HG03135 (cell line): ENCODE results near the gene CDC45.
A peak's percentile ranks its signal among the peaks of the same experiment; 100 is the strongest.

ENCODE experiments used
- ATAC-seq: cut with Tn5 transposase; IDR thresholded peaks from one replicate; pipeline ENCODE4 v1.9.1; 2021; ENCODE audit warnings: mild to moderate bottlenecking, moderate library complexity; ENCODE audit not compliant: unreplicated experiment

The CDC45 gene

DNA sequence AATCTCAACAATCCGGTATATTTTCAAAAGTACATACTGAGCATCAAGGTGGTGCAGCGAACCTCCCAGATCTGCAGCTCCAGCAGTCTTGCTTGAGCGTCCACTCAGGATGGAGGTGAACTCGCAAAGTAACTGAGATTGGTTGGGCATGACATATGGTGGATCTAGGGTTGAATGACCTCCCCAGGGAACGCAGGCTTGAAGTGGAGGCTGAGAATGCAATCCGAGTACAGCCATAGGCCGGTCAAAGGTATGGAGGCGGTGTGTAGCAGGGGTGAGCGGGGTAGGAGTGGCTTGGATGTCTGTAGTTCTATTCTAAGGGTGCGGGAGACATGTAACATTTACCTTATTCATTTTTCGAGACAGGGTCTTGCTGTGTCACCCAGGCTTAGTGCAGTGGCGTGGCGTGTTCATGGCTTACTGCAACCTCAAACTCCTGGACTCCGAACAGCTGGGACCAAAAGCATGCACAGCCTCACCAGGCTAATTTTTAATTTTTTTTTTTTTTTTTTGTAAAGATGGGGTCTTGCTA, 31.6 kb upstream of the CDC45 start:
- peak; percentile 45 for ATAC-seq

DNA sequence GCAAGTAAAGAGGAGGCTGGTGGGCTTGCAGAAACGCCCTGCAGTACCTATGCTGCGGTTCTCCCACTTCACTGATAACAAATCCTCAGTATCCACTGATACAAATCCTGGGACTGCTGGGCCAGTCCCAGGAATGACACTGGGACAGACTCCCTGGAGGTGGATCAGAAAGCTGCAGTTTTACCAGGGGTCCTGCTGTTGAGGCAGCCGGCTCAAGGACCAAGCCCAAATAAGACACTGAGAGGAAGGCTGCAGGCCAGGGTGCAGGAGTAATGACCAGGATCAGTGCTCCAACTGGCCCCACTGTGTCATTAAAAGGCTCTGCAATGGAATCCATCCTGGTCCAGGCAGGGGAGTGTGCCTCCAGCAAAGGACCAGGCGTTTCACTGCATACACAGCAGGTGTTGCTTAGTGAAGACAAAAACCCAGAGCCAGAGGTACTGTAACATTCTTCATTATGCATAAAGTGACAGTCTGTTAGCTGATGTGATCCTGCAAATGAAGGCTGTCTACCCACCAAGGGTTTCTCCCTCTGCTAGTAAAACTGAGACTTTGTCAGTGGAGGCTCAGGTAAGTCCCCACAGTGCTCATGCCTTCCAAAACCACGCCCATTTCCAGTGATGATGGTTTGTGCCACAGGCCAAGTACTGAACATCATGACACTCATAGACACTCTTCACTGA, 30.8 kb upstream of the CDC45 start:
- no peak for ATAC-seq

GRCh38 chr22:19449422-19449767, 30.3 kb upstream of the CDC45 start:
- no peak for ATAC-seq

GRCh38 chr22:19450363-19451175, 29.2 kb upstream of the CDC45 start:
- ATAC-seq: no peak

DNA sequence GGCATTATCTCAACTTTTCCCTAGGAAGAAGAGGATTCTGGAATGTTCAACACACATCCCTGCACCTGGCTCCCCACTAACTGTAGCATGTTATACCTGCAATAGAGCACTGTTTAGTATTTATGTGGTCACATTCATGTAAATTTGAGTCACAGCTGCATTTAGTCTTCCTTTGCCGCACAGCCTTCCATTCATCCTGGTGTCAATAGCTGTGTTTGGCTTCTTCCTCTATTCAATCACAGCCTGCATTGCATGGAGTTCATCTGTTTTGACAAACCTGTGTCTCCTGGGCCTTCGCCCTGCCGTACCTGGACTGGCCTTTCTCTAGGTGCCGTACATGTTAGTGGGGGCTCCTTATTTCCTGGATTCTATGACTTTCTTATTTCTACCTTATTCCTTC, 28.1 kb upstream of the CDC45 start:
- no peak for ATAC-seq

DNA sequence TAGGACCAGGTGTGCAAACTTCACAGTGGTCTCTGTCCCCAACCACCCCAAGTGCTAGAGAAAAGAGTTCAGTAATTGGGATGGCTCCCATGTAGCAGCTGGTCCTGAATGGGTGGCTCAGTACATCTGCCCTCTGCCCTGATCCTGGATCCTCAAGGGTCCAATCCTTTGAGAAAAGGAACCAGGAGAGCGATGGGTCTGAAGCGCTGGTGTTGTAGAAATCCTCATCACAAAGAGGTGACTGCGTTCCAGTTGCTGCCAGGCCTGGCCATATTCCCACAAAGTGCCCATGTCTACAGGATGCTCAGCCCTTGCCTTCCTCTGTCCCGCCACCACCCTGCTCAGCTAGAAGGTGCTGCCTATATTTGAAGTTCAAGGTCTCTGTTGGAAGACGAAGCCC, 26.0 kb upstream of the CDC45 start:
- ATAC-seq: no peak

DNA sequence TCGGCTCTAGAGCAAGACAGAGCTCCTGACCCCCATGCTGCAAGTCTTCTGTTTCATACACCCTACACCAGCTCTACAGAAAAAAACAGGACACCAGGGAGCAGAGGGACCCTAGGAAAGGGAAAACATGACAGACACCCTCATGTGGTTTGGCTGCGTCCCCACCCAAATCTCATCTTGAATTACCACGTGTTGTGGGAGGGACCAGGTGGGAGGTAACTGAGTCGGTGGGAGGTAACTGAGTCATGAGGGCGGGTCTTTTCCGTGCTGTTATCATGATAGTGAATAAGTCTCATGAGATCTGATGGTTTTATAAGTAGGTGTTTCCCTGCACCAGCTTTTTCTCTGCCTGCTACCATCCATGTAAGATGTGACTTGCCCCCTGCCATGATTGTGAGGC, 25.6 kb upstream of the CDC45 start:
- ATAC-seq: no peak

GRCh38 chr22:19455033-19455432, 24.7 kb upstream of the CDC45 start:
- no peak for ATAC-seq

- ATAC-seq: no peak
Observed at GRCh38 chr22:19455585-19456370, 23.9 kb upstream of the CDC45 start.

- ATAC-seq: no peak
Observed at GRCh38 chr22:19456541-19456940, 23.2 kb upstream of the CDC45 start.

DNA sequence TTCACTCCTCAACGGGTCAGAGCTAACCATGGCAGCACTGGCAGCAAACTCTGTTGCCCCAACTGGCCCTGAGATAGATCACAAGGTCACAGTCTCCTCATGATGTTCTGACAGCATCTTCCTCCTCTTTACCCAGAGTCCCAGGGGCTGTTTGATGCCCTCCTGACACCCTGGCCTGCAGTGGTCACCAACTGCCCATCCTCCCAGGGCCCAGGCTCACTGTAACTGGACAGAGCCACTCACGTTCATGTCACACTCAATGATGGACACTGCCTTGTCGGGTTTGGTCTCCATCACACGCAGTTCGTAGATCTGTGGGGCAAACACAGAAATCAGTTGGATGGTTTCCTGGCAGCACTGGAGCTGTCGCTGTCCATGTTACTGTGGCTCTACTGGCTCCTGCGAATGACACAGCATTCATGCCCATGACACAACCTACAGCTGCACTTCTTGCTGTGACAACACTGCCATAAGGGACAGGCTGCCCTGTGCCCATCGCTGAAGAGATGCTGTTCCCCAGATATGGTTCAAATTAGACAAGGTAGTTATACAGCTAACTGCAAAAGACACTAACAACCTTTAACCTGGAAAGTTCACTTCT, 21.8 kb upstream of the CDC45 start:
- ATAC-seq: no peak

DNA sequence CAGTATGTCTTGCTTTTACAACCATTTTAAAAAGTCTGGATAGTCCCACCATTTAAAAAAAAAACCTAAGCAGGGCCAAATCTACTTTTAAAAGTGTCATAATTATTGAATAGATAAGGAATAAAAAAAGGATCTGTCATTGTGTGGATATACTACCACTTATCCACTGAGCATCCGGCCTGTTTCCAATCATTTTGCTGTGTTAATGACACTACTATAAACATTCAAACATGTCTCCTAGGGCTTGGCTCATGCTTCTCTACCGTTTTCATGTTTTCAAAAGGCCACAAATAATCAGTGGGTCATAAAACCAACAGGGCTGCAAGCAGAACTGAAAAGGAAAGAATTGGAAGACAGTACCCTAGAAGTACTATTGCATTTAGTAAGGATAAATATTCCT, 19.7 kb upstream of the CDC45 start:
- no peak for ATAC-seq

DNA sequence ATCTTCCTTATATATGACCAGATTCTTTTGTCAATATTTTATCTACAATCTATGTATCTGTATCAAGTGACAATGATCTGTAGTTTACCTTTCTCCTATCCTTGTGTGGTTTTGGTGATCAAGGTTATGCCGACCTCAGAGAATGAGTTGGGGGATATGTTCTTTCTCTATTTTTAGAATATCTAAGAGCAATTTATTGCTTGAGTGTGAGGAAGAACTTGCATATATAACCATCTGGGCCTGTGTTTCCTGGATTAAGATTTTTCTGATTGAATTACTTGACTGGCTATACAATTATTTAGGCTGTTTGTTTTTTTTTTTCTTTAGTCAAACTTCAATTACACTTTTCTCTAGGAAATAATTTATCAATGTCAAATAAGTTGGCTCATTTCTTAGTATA, 18.2 kb upstream of the CDC45 start:
- ATAC-seq: no peak

- no peak for ATAC-seq
Observed at GRCh38 chr22:19463008-19463407, 16.7 kb upstream of the CDC45 start.

DNA sequence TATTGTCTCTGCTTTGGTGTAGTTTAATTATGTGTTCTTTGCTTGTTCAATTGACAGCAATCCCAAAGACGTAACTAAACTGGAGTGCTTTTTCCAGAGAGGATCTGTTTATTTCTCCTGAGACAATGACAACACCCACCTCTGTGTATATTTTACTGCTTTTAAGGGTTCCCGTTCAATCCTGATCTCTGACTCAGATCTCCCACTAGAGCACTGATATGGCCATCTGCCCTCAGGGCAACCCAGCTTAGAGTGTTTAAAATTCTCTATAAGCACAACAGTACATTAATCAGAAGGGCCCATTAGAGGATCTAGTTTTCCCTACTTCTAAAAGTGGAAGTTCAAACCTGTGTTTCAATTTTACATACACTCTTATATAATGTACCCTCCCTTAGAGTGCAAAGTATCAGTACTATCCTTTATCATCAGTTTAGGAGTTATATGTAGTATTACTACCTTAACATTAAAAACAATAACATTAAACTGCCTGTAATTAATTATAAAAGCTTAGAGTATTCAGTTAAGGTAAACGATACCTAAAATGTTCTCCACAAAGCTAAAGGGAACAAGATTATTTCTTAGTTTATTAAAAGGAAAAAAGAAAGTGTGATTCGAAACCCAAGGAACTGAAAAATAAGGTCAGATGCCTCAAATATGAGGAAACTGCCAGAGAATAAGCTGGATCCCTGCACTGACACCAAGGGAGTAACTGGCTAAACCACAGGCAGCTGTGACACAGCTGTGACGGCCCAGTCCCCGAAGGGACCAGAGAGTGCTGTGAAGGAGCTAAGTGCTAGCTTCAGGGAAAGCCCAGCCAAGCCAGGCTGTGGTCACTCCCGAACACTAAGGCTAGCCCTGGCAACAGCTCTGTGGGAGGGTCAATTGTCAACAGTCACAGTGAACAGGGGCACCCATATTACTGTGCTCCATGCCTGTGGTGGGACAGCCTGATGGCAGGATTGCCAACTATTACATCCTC, 15.9 kb upstream of the CDC45 start:
- no peak for ATAC-seq

DNA sequence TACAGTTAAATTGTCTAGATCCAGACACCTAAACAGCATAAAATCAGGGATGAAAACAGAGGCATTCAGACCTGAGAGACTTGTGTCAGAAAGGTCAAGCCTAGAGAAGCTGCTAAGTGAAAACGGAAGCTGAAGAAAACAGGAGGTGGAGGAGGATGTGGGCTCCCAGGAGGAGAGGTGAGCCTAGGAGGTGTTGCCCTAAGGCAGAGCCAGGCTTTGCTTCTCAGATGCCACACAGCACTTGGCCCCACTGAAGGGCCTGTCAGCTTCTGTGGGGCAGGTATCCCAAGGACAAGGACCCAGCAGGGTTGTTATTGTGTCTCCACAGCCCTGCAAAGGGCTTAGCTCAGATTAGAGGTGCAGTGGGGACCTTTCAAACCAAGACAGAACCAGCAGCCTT, 15.2 kb upstream of the CDC45 start:
- ATAC-seq: no peak

- ATAC-seq: no peak
Observed at GRCh38 chr22:19464975-19465374, 14.7 kb upstream of the CDC45 start.

GRCh38 chr22:19466126-19466716, 13.5 kb upstream of the CDC45 start:
- ATAC-seq: no peak

DNA sequence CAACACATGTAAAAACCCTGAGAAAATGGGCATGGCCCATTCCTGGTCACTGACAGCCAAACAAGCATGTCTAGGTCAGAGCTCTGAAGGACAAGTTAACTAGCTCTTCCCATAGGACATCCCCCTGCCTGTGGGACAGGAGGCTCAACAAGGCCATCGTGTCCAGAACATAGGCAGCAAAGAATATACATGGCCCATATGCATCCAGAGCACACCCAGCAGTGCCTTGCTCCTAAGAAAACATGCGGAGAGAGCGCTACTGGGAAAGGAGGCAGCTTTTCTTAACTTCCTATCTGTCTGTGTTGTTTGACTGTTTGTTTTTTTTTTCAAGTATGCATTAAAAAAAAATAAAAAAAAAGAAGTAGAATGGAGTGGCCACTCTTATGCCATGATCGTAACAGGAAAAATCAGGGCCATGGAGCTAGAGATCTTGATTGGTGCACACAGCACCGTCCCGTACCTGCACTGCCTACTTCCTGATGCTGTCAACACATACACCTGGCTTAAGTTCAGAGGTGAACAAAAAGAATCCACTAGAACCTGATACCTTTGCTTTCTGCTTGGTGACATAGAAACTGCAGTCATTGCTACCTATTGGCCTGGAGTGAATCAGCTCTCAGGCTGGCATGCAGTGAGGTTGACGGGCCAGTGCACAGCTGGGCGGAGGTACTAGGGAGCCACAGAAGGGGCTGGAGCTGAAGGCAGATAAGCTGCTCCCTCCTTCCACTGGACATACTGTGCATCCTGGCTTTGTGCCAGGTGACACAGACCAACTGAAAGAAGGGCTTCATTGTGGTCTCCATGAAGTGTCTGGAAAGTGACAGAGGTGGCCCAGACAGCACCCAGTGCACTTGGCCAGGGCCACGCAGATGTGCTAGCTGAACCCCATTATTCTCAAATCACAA, 12.6 kb upstream of the CDC45 start:
- ATAC-seq: no peak
